Fibroblast of pulmonary artery (primary cell): ENCODE measurements around the gene MFRP.

Experiments
- DNase-seq: peaks from one replicate; pipeline ENCODE4 v3.0.0-alpha.2; 2010; ENCODE audit warnings: low read depth
- H3K4me3 ChIP-seq: replicated peaks from 2 replicates; pipeline ENCODE4 v1.5.1; 2011; ENCODE audit warnings: low read depth, mild to moderate bottlenecking, control low read depth, low read length, moderate library complexity
- CTCF ChIP-seq: IDR thresholded peaks from 2 replicates; pipeline ENCODE4 v1.5.1; 2011; ENCODE audit warnings: mild to moderate bottlenecking, control low read depth, low read length, inconsistent platforms; ENCODE audit errors: missing control alignments

The MFRP gene

GRCh38 chr11:119299416-119299815 is 47.1 kb downstream of the MFRP start:
- DNase-seq, result no peak
- TF ChIP-seq CTCF, result no peak
- no peak overlapping the region for H3K4me3 ChIP-seq

- TF ChIP-seq CTCF, result no peak
- H3K4me3 ChIP-seq, result no peak overlapping the region
- no peak for DNase-seq
Observed at GRCh38 chr11:119298726-119299125, 47.8 kb downstream of the MFRP start.

- DNase-seq, result no peak
- H3K4me3 ChIP-seq, result no peak overlapping the region
- TF ChIP-seq CTCF, result no peak
Observed at GRCh38 chr11:119297938-119298337, 48.6 kb downstream of the MFRP start.

- TF ChIP-seq CTCF, result peak; percentile 3
- no peak overlapping the region for H3K4me3 ChIP-seq
- peak; percentile 29 for DNase-seq
Observed at GRCh38 chr11:119295178-119295577, 51.3 kb downstream of the MFRP start.

DNA sequence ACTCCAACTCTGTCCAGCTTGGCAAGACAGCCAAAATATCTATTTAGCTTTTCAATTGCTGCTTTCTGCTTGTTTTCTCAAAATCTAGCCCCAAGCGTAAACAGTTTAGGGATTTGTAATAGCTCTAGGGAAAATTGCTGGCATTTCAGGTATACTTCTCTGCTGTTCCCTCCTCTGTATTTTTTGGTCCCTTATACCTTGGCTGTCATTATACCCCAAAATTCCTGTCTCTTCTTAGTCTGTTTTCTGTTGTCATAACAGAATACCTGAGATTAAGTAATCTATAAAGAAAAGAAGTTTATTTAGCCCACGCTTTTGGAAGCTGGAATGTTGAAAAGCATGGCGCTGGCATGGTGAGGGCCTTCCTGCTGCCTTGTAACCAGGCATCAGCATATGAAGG is 53.0 kb downstream of the MFRP start:
- no peak overlapping the region for H3K4me3 ChIP-seq
- no peak for DNase-seq
- no peak for TF ChIP-seq CTCF

DNA sequence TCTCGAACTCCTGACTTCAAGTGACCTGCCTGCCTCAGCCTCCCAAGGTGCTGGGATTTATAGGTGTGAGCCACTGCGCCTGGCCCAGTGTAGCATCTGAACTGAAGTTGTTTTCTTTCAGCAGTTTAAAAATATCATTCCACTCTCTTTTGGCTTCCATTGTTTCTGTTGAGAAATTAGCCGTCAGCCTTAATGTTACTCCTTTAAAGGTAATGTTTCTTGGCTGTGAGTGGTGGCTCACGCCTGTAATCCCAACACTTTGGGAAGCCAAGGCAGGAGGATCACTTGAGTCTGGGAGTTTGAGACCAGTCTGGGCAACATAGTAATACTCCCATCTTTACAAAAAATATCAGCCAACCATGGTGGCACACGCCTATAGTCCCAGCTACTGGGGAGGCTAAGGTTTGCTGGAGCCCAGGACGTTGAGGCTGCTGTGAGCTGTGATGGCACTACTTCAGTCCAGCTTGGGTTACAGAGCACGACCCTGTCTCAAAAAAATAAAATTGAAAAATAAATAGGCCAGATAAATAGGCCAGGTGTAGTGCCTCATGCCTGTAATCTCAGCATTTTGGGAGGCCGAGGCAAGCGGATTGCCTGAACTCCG is 55.5 kb downstream of the MFRP start:
- no peak for DNase-seq

More for the DNA sequence above, 55.5 kb downstream of the MFRP start:
- no peak for TF ChIP-seq CTCF
- no peak overlapping the region for H3K4me3 ChIP-seq
